ENCODE results near the gene MYO1B. TPM values are rescaled to one million over a fixed set of nuclear protein-coding genes. Genes with fewer than 3 reads are reported as not detected.

Gene MYO1B
- polyA plus RNA-seq, 1 donor from 2014 or later = 72.2 TPM

DNA sequence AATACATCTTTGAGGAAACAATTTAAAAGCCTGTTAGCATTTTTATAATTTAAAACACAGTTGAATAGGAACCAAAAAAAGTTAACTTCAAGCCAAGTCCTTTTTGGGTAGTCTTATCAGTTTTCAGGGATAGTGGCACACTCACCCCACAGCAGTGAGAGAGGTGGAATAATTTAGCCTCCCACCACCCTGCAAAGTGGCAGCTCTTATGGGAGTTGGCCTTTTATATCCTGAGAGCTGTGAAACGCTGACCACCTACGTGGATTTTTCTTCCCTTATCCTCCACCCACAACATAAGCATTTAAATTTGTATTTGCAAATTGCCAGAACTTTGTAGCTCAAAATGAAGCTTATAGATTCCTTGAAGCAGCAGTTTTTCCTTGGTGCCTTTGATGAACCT lies 167.1 kb downstream of the MYO1B start:
- Histone ChIP-seq H3K36me3 (ENCODE audit: insufficient read depth, low read length) (peaks cover 6% of the 10 kb centered on the region), H3K4me2 (ENCODE audit: low read length) (no peak overlapping the region), H3K27ac (ENCODE audit: low read length) (no peak overlapping the region), H3K9me3 (ENCODE audit: low read length) (no peaks in the 10 kb centered on the region), H3K9me2 (ENCODE audit: insufficient read depth, low read length) (no peaks in the 10 kb centered on the region), H3K9ac (ENCODE audit: low read length) (no peak overlapping the region), H4K20me1 (ENCODE audit: insufficient read depth) (no peaks in the 10 kb centered on the region), H3K4me3 (ENCODE audit: low read length) (no peak overlapping the region), H3F3A (ENCODE audit: insufficient read depth, low read length, poor library complexity, severe bottlenecking) (no peaks in the 10 kb centered on the region), H3K79me2 (replicated peaks; ENCODE audit: insufficient read depth, low read length) (no peaks in the 10 kb centered on the region), H2AFZ (ENCODE audit: low read depth, low read length) (no peak overlapping the region), H3K27me3 (ENCODE audit: insufficient read depth, low read depth, low read length) (no peaks in the 10 kb centered on the region)
- TF ChIP-seq, protein P1, sequence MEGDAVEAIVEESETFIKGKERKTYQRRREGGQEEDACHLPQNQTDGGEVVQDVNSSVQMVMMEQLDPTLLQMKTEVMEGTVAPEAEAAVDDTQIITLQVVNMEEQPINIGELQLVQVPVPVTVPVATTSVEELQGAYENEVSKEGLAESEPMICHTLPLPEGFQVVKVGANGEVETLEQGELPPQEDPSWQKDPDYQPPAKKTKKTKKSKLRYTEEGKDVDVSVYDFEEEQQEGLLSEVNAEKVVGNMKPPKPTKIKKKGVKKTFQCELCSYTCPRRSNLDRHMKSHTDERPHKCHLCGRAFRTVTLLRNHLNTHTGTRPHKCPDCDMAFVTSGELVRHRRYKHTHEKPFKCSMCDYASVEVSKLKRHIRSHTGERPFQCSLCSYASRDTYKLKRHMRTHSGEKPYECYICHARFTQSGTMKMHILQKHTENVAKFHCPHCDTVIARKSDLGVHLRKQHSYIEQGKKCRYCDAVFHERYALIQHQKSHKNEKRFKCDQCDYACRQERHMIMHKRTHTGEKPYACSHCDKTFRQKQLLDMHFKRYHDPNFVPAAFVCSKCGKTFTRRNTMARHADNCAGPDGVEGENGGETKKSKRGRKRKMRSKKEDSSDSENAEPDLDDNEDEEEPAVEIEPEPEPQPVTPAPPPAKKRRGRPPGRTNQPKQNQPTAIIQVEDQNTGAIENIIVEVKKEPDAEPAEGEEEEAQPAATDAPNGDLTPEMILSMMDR (IDR thresholded peaks at IDR 0.05; ENCODE audit: poor library complexity, severe bottlenecking) = no peak
- TF ChIP-seq EP300 (conservative IDR thresholded peaks at IDR 0.05; ENCODE audit: poor library complexity, severe bottlenecking) (no peak), RAD21 (conservative IDR thresholded peaks at IDR 0.05) (no peak), POLR2AphosphoS5 (IDR thresholded peaks at IDR 0.05) (no peak), SMC3 (conservative IDR thresholded peaks at IDR 0.05; ENCODE audit: poor library complexity) (no peak), MXI1 (conservative IDR thresholded peaks at IDR 0.05; ENCODE audit: poor library complexity, severe bottlenecking) (no peak), TAF1 (IDR thresholded peaks at IDR 0.05; ENCODE audit: low read depth) (no peak), EZH2 (IDR thresholded peaks at IDR 0.05; ENCODE audit: borderline replicate concordance, insufficient read depth, low read length, poor library complexity, severe bottlenecking) (no peak)
- TF ChIP-seq, protein P2, sequence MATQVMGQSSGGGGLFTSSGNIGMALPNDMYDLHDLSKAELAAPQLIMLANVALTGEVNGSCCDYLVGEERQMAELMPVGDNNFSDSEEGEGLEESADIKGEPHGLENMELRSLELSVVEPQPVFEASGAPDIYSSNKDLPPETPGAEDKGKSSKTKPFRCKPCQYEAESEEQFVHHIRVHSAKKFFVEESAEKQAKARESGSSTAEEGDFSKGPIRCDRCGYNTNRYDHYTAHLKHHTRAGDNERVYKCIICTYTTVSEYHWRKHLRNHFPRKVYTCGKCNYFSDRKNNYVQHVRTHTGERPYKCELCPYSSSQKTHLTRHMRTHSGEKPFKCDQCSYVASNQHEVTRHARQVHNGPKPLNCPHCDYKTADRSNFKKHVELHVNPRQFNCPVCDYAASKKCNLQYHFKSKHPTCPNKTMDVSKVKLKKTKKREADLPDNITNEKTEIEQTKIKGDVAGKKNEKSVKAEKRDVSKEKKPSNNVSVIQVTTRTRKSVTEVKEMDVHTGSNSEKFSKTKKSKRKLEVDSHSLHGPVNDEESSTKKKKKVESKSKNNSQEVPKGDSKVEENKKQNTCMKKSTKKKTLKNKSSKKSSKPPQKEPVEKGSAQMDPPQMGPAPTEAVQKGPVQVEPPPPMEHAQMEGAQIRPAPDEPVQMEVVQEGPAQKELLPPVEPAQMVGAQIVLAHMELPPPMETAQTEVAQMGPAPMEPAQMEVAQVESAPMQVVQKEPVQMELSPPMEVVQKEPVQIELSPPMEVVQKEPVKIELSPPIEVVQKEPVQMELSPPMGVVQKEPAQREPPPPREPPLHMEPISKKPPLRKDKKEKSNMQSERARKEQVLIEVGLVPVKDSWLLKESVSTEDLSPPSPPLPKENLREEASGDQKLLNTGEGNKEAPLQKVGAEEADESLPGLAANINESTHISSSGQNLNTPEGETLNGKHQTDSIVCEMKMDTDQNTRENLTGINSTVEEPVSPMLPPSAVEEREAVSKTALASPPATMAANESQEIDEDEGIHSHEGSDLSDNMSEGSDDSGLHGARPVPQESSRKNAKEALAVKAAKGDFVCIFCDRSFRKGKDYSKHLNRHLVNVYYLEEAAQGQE (IDR thresholded peaks at IDR 0.05; ENCODE audit: borderline replicate concordance) = no peak

DNA sequence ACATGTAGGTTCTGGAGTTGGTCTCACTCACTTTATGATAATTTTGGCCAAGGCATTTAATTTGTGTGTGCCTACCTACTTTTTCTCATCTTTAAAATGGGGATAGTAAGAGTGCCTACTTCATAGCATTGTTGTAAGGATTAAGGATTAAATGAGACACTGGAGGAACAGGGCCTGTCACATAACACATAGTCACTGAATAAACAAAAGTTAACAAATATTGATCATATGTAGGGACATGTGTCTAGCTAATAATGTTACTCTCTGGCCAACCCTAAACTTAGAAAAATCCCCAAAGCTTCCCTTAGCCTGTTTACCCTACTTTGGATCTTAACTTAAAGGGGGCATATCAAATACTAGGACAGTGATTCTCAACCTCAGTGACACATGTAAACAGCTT lies 169.9 kb downstream of the MYO1B start:
- Histone ChIP-seq H3K9me2 (ENCODE audit: insufficient read depth, low read length) (no peaks in the 10 kb centered on the region), H3K9me3 (ENCODE audit: low read length) (no peaks in the 10 kb centered on the region), H3K27me3 (ENCODE audit: insufficient read depth, low read depth, low read length) (no peaks in the 10 kb centered on the region), H3K4me3 (ENCODE audit: low read length) (no peak overlapping the region), H4K20me1 (ENCODE audit: insufficient read depth) (no peaks in the 10 kb centered on the region), H3K4me2 (ENCODE audit: low read length) (no peak overlapping the region), H3K9ac (ENCODE audit: low read length) (no peak overlapping the region), H3K27ac (ENCODE audit: low read length) (no peak overlapping the region), H3F3A (ENCODE audit: insufficient read depth, low read length, poor library complexity, severe bottlenecking) (no peaks in the 10 kb centered on the region), H3K36me3 (ENCODE audit: insufficient read depth, low read length) (peaks cover 11% of the 10 kb centered on the region), H3K79me2 (replicated peaks; ENCODE audit: insufficient read depth, low read length) (no peaks in the 10 kb centered on the region), H2AFZ (ENCODE audit: low read depth, low read length) (no peak overlapping the region)
- TF ChIP-seq MXI1 (conservative IDR thresholded peaks at IDR 0.05; ENCODE audit: poor library complexity, severe bottlenecking) (no peak), EP300 (conservative IDR thresholded peaks at IDR 0.05; ENCODE audit: poor library complexity, severe bottlenecking) (no peak), RAD21 (conservative IDR thresholded peaks at IDR 0.05) (no peak), TAF1 (IDR thresholded peaks at IDR 0.05; ENCODE audit: low read depth) (no peak), EZH2 (IDR thresholded peaks at IDR 0.05; ENCODE audit: borderline replicate concordance, insufficient read depth, low read length, poor library complexity, severe bottlenecking) (no peak), SMC3 (conservative IDR thresholded peaks at IDR 0.05; ENCODE audit: poor library complexity) (no peak), POLR2AphosphoS5 (IDR thresholded peaks at IDR 0.05) (no peak)
- TF ChIP-seq, protein P1 (IDR thresholded peaks at IDR 0.05; ENCODE audit: poor library complexity, severe bottlenecking) = no peak
- TF ChIP-seq, protein P2 (IDR thresholded peaks at IDR 0.05; ENCODE audit: borderline replicate concordance) = no peak
